Neural progenitor cell (in vitro differentiated cells): ENCODE results near the gene SYNRG. TPM values are rescaled to one million over a fixed set of nuclear protein-coding genes. Genes with fewer than 3 reads are reported as not detected.

ENCODE experiments used
- DNase-seq: peaks from one replicate; pipeline ENCODE4 v3.0.0-alpha.2; 2016; ENCODE audit warnings: low spot score
- H2AFZ ChIP-seq: fragments of 200-600 bp; sonication (generic); replicated peaks from 2 replicates; pipeline ENCODE4 v1.6.1; 2016; ENCODE audit warnings: antibody characterized with exemption
- H3F3A ChIP-seq: fragments of 200-600 bp; sonication (generic); 2 replicates; pipeline ENCODE4 v1.6.1; 2016; ENCODE audit warnings: antibody characterized with exemption, low read depth
- H3K27ac ChIP-seq: fragments of 200-600 bp; sonication (generic); 2 replicates; pipeline ENCODE4 v1.5.1; 2016; ENCODE audit warnings: mild to moderate bottlenecking
- H3K27me3 ChIP-seq: fragments of 200-600 bp; sonication (generic); 2 replicates; pipeline ENCODE4 v1.6.1; 2016; ENCODE audit warnings: mild to moderate bottlenecking, moderate library complexity
- H3K36me3 ChIP-seq: fragments of 200-600 bp; sonication (generic); 2 replicates; pipeline ENCODE4 v1.5.1; 2016
- H3K4me1 ChIP-seq: fragments of 200-600 bp; sonication (generic); 2 replicates; pipeline ENCODE4 v1.6.1; 2016; ENCODE audit warnings: mixed run types
- H3K4me2 ChIP-seq: fragments of 200-600 bp; sonication (generic); 2 replicates; pipeline ENCODE4 v1.6.1; 2016
- H3K4me3 ChIP-seq: fragments of 200-600 bp; sonication (generic); 2 replicates; pipeline ENCODE4 v1.5.1; 2016
- H3K79me2 ChIP-seq: fragments of 200-600 bp; sonication (generic); 2 replicates; pipeline ENCODE4 v1.6.1; 2016; ENCODE audit warnings: low read depth
- H3K9ac ChIP-seq: fragments of 200-600 bp; sonication (generic); 2 replicates; pipeline ENCODE4 v1.6.1; 2016
- H3K9me3 ChIP-seq: fragments of 200-600 bp; sonication (generic); 2 replicates; pipeline ENCODE4 v1.5.1; 2016; ENCODE audit warnings: low read depth
- H4K20me1 ChIP-seq: fragments of 200-600 bp; sonication (generic); 2 replicates; pipeline ENCODE4 v1.6.1; 2016; ENCODE audit warnings: low read depth
- H3K27ac Mint-ChIP-seq: 3 replicates; pipeline ENCODE4 v1.8.0; 2021; ENCODE audit warnings: mixed read lengths
- H3K27me3 Mint-ChIP-seq: 2 replicates; pipeline ENCODE4 v1.8.0; 2022; ENCODE audit warnings: low read depth, mild to moderate bottlenecking, inconsistent platforms, moderate library complexity, mixed read lengths; ENCODE audit not compliant: insufficient read depth
- H3K36me3 Mint-ChIP-seq: 3 replicates; pipeline ENCODE4 v1.8.0; 2021; ENCODE audit warnings: mixed read lengths
- H3K4me1 Mint-ChIP-seq: 3 replicates; pipeline ENCODE4 v1.8.0; 2021; ENCODE audit warnings: mixed read lengths
- H3K4me3 Mint-ChIP-seq: 3 replicates; pipeline ENCODE4 v1.8.0; 2021; ENCODE audit warnings: mild to moderate bottlenecking, moderate library complexity, mixed read lengths
- H3K9me3 Mint-ChIP-seq: 3 replicates; pipeline ENCODE4 v1.8.0; 2020; ENCODE audit warnings: mixed read lengths
- CTCF ChIP-seq: fragments of 200-600 bp; sonication (generic); IDR thresholded peaks from 2 replicates; pipeline ENCODE4 v1.5.1; 2017; ENCODE audit warnings: antibody characterized with exemption, mild to moderate bottlenecking
- EZH2 ChIP-seq: fragments of 200-600 bp; sonication (generic); IDR thresholded peaks from 2 replicates; pipeline ENCODE4 v1.6.1; 2017; ENCODE audit warnings: antibody characterized with exemption, mild to moderate bottlenecking, moderate library complexity
- EZH2phosphoT487 ChIP-seq: fragments of 200-600 bp; sonication (generic); IDR thresholded peaks from 2 replicates; pipeline ENCODE4 v1.6.1; 2017; ENCODE audit warnings: antibody characterized with exemption
- total RNA-seq: library from RNA; depleted of rRNA; stranded (reverse); fragments of >200 nt; gene quantifications from 2 replicates; pipeline ENCODE4 v1.2.3, GENCODE V29; 2015; ENCODE audit warnings: low replicate concordance

The SYNRG gene
- total RNA-seq, 1 donor from 2014 or later: 22.4 TPM

- no peak overlapping the region for H3K4me3 Mint-ChIP-seq
- no peaks in the 10 kb centered on the region for H3K27me3 Mint-ChIP-seq
- no peaks in the 10 kb centered on the region for H3K27me3 ChIP-seq
- H3K9me3 ChIP-seq: no peaks in the 10 kb centered on the region
- no peak overlapping the region for H3K27ac Mint-ChIP-seq
- H3K9ac ChIP-seq: no peak overlapping the region
- peaks cover 7% of the 10 kb centered on the region for H3K79me2 ChIP-seq
- TF ChIP-seq CTCF (no peak), EZH2phosphoT487 (no peak), EZH2 (no peak)
- peaks cover 15% of the 10 kb centered on the region for H3K4me1 ChIP-seq
- H3K4me2 ChIP-seq: no peak overlapping the region
- no peaks in the 10 kb centered on the region for H3K36me3 ChIP-seq
- H3F3A ChIP-seq: peaks cover 1% of the 10 kb centered on the region
- peaks cover 10% of the 10 kb centered on the region for H3K36me3 Mint-ChIP-seq
- no peak for DNase-seq
- peaks cover 39% of the 10 kb centered on the region for H4K20me1 ChIP-seq
- no peak overlapping the region for H3K4me3 ChIP-seq
- H3K9me3 Mint-ChIP-seq: no peaks in the 10 kb centered on the region
- no peak overlapping the region for H3K27ac ChIP-seq
- H2AFZ ChIP-seq: no peak overlapping the region
- peaks cover 3% of the 10 kb centered on the region for H3K4me1 Mint-ChIP-seq
Measured at GRCh38 chr17:37547986-37548385, 61.2 kb downstream of the SYNRG start.

DNA sequence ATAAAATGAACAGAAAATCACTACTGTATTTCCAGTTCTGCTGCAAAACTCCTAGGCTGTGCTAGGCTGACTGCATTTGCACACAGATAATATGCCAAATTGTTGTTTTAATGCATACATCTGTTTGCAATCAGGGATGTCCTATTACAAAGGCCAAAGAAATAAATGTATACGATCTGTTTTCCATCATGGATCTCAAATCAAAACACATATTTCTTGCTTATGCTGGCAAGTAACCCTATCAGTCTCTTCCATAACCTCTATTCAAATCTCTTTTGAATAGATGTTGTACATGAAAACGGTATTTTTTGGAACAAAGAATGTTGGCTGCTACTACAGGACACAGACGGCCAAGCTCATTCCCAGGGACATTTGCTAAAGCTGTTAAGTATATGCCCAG lies 62.9 kb downstream of the SYNRG start:
- H3K27ac ChIP-seq: no peak overlapping the region
- Mint-ChIP-seq H3K9me3 (no peaks in the 10 kb centered on the region), H3K4me1 (peaks cover 15% of the 10 kb centered on the region), H3K27me3 (peaks cover 2% of the 10 kb centered on the region), H3K36me3 (peaks cover 13% of the 10 kb centered on the region), H3K27ac (no peak overlapping the region), H3K4me3 (no peak overlapping the region)
- no peaks in the 10 kb centered on the region for H3K36me3 ChIP-seq
- peaks cover 53% of the 10 kb centered on the region for H4K20me1 ChIP-seq
- H3K27me3 ChIP-seq: no peaks in the 10 kb centered on the region
- H3K4me3 ChIP-seq: no peak overlapping the region
- DNase-seq: no peak
- no peak overlapping the region for H2AFZ ChIP-seq
- no peak for TF ChIP-seq CTCF
- no peak for TF ChIP-seq EZH2phosphoT487
- TF ChIP-seq EZH2: no peak
- H3K4me2 ChIP-seq: no peak overlapping the region
- H3F3A ChIP-seq: peaks cover 18% of the 10 kb centered on the region
- peaks cover 7% of the 10 kb centered on the region for H3K79me2 ChIP-seq
- H3K9ac ChIP-seq: no peak overlapping the region
- peaks cover 32% of the 10 kb centered on the region for H3K4me1 ChIP-seq
- H3K9me3 ChIP-seq: no peaks in the 10 kb centered on the region

DNA sequence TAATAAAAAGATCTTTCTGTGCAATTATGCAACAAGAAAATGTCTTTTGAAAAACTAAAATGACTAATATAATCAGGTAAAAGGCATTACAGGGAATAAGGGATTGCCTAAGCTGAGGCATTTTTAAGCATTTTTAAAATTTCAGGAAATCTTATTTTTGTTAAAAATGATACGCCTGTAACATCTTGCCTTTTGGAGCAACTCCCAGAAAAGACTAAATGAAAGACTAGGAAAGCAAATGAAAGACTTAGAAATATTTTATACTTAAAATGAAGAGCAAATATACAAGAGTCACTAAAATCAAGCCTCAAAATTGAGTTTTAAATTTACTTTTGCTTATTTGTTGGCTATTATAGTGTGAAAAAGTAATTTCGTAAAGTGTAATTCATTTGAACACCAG lies 63.7 kb downstream of the SYNRG start:
- Mint-ChIP-seq H3K27ac (no peak overlapping the region), H3K27me3 (peaks cover 2% of the 10 kb centered on the region)

More for the DNA sequence above, 63.7 kb downstream of the SYNRG start:
- no peaks in the 10 kb centered on the region for H3K27me3 ChIP-seq
- no peak for TF ChIP-seq CTCF
- TF ChIP-seq EZH2: no peak
- no peak for TF ChIP-seq EZH2phosphoT487
- H3K27ac ChIP-seq: no peak overlapping the region
- H3K79me2 ChIP-seq: peaks cover 7% of the 10 kb centered on the region
- no peak overlapping the region for H3K9ac ChIP-seq
- H3K4me3 ChIP-seq: no peak overlapping the region
- H4K20me1 ChIP-seq: peaks cover 60% of the 10 kb centered on the region
- peaks cover 37% of the 10 kb centered on the region for H3K4me1 ChIP-seq
- peaks cover 18% of the 10 kb centered on the region for H3K4me1 Mint-ChIP-seq
- no peak overlapping the region for H3K4me2 ChIP-seq
- no peak for DNase-seq
- H3F3A ChIP-seq: peaks cover 24% of the 10 kb centered on the region
- H3K36me3 ChIP-seq: no peaks in the 10 kb centered on the region
- no peaks in the 10 kb centered on the region for H3K9me3 Mint-ChIP-seq
- H3K9me3 ChIP-seq: no peaks in the 10 kb centered on the region
- H2AFZ ChIP-seq: no peak overlapping the region
- H3K36me3 Mint-ChIP-seq: peaks cover 18% of the 10 kb centered on the region
- no peak overlapping the region for H3K4me3 Mint-ChIP-seq
